Type B pancreatic cell (in vitro differentiated cells): ENCODE results near the gene UBAP2L. TPM values are rescaled to one million over a fixed set of nuclear protein-coding genes. Genes with fewer than 3 reads are reported as not detected.
"Not testable (repeated sequence)": the region's sequence is repeated elsewhere in the genome, so short reads cannot be mapped to it uniquely, and the experiment has no call there.

Experiments
- DNase-seq: peaks from one replicate; pipeline ENCODE4 v3.0.0; 2021; ENCODE audit warnings: mixed read lengths; ENCODE audit not compliant: unreplicated experiment; ENCODE audit errors: extremely low spot score
- H3K27ac Mint-ChIP-seq: 2 replicates; pipeline ENCODE4 v1.8.0; 2021; ENCODE audit warnings: mild to moderate bottlenecking, mixed read lengths
- H3K27me3 Mint-ChIP-seq: 2 replicates; pipeline ENCODE4 v1.8.0; 2021; ENCODE audit warnings: mixed read lengths
- H3K36me3 Mint-ChIP-seq: 2 replicates; pipeline ENCODE4 v1.8.0; 2021; ENCODE audit warnings: mixed read lengths
- H3K4me1 Mint-ChIP-seq: one replicate; pipeline ENCODE4 v1.8.0; 2021; ENCODE audit warnings: mixed read lengths; ENCODE audit not compliant: unreplicated experiment
- H3K4me3 Mint-ChIP-seq: 2 replicates; pipeline ENCODE4 v1.8.0; 2021; ENCODE audit warnings: mild to moderate bottlenecking, mixed read lengths
- H3K9me3 Mint-ChIP-seq: 2 replicates; pipeline ENCODE4 v1.8.0; 2021; ENCODE audit warnings: mixed read lengths
- CTCF ChIP-seq: fragments of 200-600 bp; sonication (generic); conservative IDR thresholded peaks from 2 replicates; pipeline ENCODE4 v1.5.0; 2021; ENCODE audit warnings: antibody characterized with exemption, mild to moderate bottlenecking
- total RNA-seq: library from RNA; stranded (reverse); gene quantifications from 2 replicates; pipeline ENCODE4 v1.2.1, GENCODE V29; 2021; ENCODE audit warnings: low replicate concordance

The UBAP2L gene
- total RNA-seq, 1 donor from 2014 or later = 216 TPM

GRCh38 chr1:154306151-154306550 is 85.4 kb downstream of the UBAP2L start:
- no peak for TF ChIP-seq CTCF
- peaks cover 15% of the 10 kb centered on the region for H3K27me3 Mint-ChIP-seq

GRCh38 chr1:154307670-154308270 is 87.0 kb downstream of the UBAP2L start:
- not testable (repeated sequence) for H3K4me3 Mint-ChIP-seq, H3K27ac Mint-ChIP-seq, H3K4me1 Mint-ChIP-seq, DNase-seq, H3K36me3 Mint-ChIP-seq, H3K9me3 Mint-ChIP-seq
- peaks cover 15% of the 10 kb centered on the region for H3K27me3 Mint-ChIP-seq

More at GRCh38 chr1:154306151-154306550, 85.4 kb downstream of the UBAP2L start:
- H3K27ac Mint-ChIP-seq = no peak overlapping the region
- DNase-seq = no peak
- H3K9me3 Mint-ChIP-seq = no peaks in the 10 kb centered on the region
- no peaks in the 10 kb centered on the region for H3K36me3 Mint-ChIP-seq
- H3K4me1 Mint-ChIP-seq = no peaks in the 10 kb centered on the region
- H3K4me3 Mint-ChIP-seq = no peak overlapping the region

- not testable (repeated sequence) for H3K27ac Mint-ChIP-seq, DNase-seq, H3K4me1 Mint-ChIP-seq, H3K36me3 Mint-ChIP-seq, H3K4me3 Mint-ChIP-seq, H3K9me3 Mint-ChIP-seq
- peaks cover 15% of the 10 kb centered on the region for H3K27me3 Mint-ChIP-seq
Measured at GRCh38 chr1:154309136-154309535, 88.4 kb downstream of the UBAP2L start.

DNA sequence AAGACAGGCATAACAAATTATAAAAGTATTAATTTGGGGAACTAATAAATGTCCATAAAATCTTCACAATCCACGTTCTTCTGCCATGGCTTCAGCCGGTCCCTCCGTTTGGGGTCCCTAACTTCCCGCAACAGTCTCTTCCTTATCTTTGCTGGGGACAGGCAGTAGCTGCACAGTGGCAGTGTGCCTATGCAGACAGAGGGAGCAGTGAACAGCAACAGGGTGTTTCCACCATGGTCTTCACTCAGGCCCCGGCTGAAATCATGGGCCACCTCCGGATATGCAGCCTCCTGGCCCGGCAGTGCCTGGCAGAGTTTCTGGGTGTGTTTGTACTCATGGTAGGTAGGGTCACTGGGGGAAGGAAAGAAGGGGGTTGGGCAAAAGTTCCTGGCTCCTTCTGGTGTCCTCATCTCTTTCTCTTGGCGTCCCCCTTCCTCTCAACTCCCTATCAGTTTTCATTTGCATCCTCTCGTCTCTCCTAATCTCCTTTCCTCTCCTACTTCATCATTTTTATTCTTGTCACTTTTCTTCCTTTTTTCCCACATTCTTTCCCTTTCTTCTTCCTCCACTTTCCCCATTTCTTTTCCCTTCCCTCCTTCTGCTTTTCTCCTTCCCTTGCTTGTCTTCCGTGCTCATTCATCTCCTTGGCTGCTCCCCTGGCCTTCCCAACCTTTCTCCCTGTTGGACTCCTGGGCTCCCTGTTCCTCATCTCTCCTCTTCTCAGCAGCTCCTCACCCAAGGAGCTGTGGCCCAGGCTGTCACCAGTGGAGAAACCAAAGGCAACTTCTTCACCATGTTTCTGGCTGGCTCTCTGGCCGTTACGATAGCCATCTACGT is 91.7 kb downstream of the UBAP2L start:
- not testable (repeated sequence) for H3K4me3 Mint-ChIP-seq, DNase-seq, H3K27ac Mint-ChIP-seq, H3K36me3 Mint-ChIP-seq, H3K9me3 Mint-ChIP-seq, H3K27me3 Mint-ChIP-seq, H3K4me1 Mint-ChIP-seq

GRCh38 chr1:154313066-154313356 is 92.3 kb downstream of the UBAP2L start:
- no peaks in the 10 kb centered on the region for H3K36me3 Mint-ChIP-seq
- H3K27me3 Mint-ChIP-seq = peaks cover 13% of the 10 kb centered on the region

GRCh38 chr1:154314226-154314625 is 93.5 kb downstream of the UBAP2L start:
- H3K9me3 Mint-ChIP-seq, H3K4me1 Mint-ChIP-seq, H3K27ac Mint-ChIP-seq: not testable (repeated sequence)

More at GRCh38 chr1:154313066-154313356, 92.3 kb downstream of the UBAP2L start:
- Mint-ChIP-seq H3K27ac (no peak overlapping the region), H3K4me1 (no peaks in the 10 kb centered on the region), H3K4me3 (no peak overlapping the region), H3K9me3 (peaks cover under 1% of the 10 kb centered on the region)
- no peak for TF ChIP-seq CTCF
- DNase-seq = no peak

DNA sequence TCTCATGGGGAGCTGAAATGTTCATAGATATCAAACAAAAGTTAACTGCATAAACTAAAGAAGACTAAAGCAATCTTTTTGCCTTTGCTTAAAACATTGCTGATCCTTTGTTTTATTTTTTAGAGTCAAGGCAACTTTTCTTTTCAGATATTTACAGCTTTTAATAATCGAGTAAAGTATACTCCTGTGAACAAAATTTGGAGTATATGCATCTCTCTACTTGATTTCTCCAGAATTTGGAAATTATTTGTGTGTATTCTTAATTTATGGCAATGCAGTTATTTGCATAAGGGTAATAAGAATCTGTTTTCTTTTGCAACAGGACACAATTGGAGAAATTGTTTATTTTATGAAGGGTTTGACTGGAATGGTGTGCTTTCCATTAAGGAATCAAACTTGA is 95.9 kb downstream of the UBAP2L start:
- DNase-seq = no peak
- H3K36me3 Mint-ChIP-seq = no peaks in the 10 kb centered on the region
- no peak overlapping the region for H3K4me3 Mint-ChIP-seq
- H3K27me3 Mint-ChIP-seq = peaks cover 22% of the 10 kb centered on the region
- no peak overlapping the region for H3K27ac Mint-ChIP-seq
- H3K9me3 Mint-ChIP-seq = peaks cover 4% of the 10 kb centered on the region
- peaks cover 7% of the 10 kb centered on the region for H3K4me1 Mint-ChIP-seq
- no peak for TF ChIP-seq CTCF

More at GRCh38 chr1:154314226-154314625, 93.5 kb downstream of the UBAP2L start:
- DNase-seq, H3K4me3 Mint-ChIP-seq, H3K36me3 Mint-ChIP-seq: not testable (repeated sequence)
- H3K27me3 Mint-ChIP-seq = peaks cover 11% of the 10 kb centered on the region
